MM.1S (cell line): ENCODE results near the gene FIBP.
A peak's percentile ranks its signal among the peaks of the same experiment; 100 is the strongest.

ENCODE experiments used
- DNase-seq: peaks from one replicate; pipeline ENCODE4 v3.0.0-alpha.2; 2015
- H2AFZ ChIP-seq: fragments of 300-600 bp; sonication (generic); 2 replicates; pipeline ENCODE4 v1.6.0; 2016; ENCODE audit warnings: antibody characterized with exemption, low read length
- H3F3A ChIP-seq: fragments of 300-600 bp; sonication (generic); 2 replicates; pipeline ENCODE4 v1.6.1; 2016; ENCODE audit warnings: mild to moderate bottlenecking, antibody characterized with exemption, low read length, moderate library complexity, mixed read lengths; ENCODE audit not compliant: insufficient read depth
- H3K27ac ChIP-seq: fragments of 300-600 bp; sonication (generic); 2 replicates; pipeline ENCODE4 v1.5.1; 2016; ENCODE audit warnings: mild to moderate bottlenecking, low read length
- H3K27me3 ChIP-seq: fragments of 300-600 bp; sonication (generic); replicated peaks from 2 replicates; pipeline ENCODE4 v1.6.0; 2016; ENCODE audit warnings: low read length; ENCODE audit not compliant: insufficient read depth
- H3K36me3 ChIP-seq: fragments of 300-600 bp; sonication (generic); replicated peaks from 2 replicates; pipeline ENCODE4 v1.6.1; 2016; ENCODE audit warnings: mild to moderate bottlenecking, low read length, mixed read lengths; ENCODE audit not compliant: insufficient read depth
- H3K4me1 ChIP-seq: fragments of 300-600 bp; sonication (generic); 2 replicates; pipeline ENCODE4 v1.6.1; 2016; ENCODE audit warnings: low read length, mixed read lengths
- H3K4me2 ChIP-seq: fragments of 300-600 bp; sonication (generic); 2 replicates; pipeline ENCODE4 v1.6.0; 2016; ENCODE audit warnings: low read depth, low read length
- H3K4me3 ChIP-seq: fragments of 300-600 bp; sonication (generic); 2 replicates; pipeline ENCODE4 v1.5.1; 2016; ENCODE audit warnings: low read length, mixed read lengths
- H3K79me2 ChIP-seq: fragments of 300-600 bp; sonication (generic); 2 replicates; pipeline ENCODE4 v1.6.1; 2016; ENCODE audit warnings: mixed run types, low read length, mixed read lengths
- H3K9ac ChIP-seq: fragments of 300-600 bp; sonication (generic); 2 replicates; pipeline ENCODE4 v1.6.1; 2016; ENCODE audit warnings: low read length, mixed read lengths
- H3K9me2 ChIP-seq: fragments of 300-600 bp; sonication (generic); replicated peaks from 2 replicates; pipeline ENCODE4 v1.6.1; 2016; ENCODE audit warnings: mild to moderate bottlenecking, low read length, mixed read lengths; ENCODE audit not compliant: insufficient read depth
- H3K9me3 ChIP-seq: fragments of 300-600 bp; sonication (generic); replicated peaks from 2 replicates; pipeline ENCODE4 v1.6.1; 2016; ENCODE audit warnings: mild to moderate bottlenecking, low read length, mixed read lengths; ENCODE audit not compliant: insufficient read depth
- H4K20me1 ChIP-seq: fragments of 300-600 bp; sonication (generic); 2 replicates; pipeline ENCODE4 v1.6.1; 2016; ENCODE audit warnings: mild to moderate bottlenecking, low read length, moderate library complexity, mixed read lengths; ENCODE audit not compliant: insufficient read depth
- EZH2 ChIP-seq: fragments of 300-600 bp; sonication (generic); optimal IDR thresholded peaks from 2 replicates; pipeline ENCODE3; 2017; ENCODE audit warnings: low read depth, mild to moderate bottlenecking, antibody characterized with exemption, low read length, mixed read lengths
- EZH2phosphoT487 ChIP-seq: fragments of 300-600 bp; sonication (generic); IDR thresholded peaks from 2 replicates; pipeline ENCODE4 v1.6.1; 2018; ENCODE audit warnings: antibody characterized with exemption, low read length
- TF ChIP-seq, protein P1 (sequence below): fragments of 300-600 bp; sonication (generic); IDR thresholded peaks from 2 replicates; pipeline ENCODE4 v1.5.1; 2016; ENCODE audit warnings: antibody characterized with exemption, low read length, mixed read lengths

FIBP gene

DNA sequence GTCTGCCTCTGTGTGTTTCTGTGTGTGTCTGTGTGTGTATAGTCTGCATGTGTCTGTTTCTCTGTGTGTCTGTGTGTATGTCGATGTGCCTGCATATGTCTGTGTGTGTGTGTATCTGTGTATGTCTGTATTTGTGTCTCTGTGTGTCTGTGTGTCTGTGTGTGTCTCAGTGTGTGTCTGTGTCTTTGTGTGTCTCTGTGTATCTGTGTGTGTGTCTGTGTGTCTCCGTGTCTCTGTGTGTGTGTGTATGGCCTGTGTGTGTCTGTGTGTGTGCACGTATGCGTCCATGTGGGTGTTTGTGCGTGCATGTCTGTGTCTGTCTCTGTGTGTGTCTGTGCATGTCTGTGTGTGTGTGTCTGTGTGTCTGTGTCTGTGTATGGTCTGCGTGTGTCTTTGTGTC lies 54.1 kb downstream of the FIBP start:
- Histone ChIP-seq H4K20me1 (no peaks in the 10 kb centered on the region), H3K4me1 (peaks cover 4% of the 10 kb centered on the region; the same call in 1 of the 2 replicates), H3K36me3 (no peaks in the 10 kb centered on the region), H3K27me3 (peaks cover 40% of the 10 kb centered on the region), H3K27ac (no peak overlapping the region), H3F3A (no peaks in the 10 kb centered on the region), H3K4me2 (peak overlapping the region; percentile 75), H3K4me3 (peak overlapping the region; percentile 40), H3K79me2 (no peaks in the 10 kb centered on the region), H3K9me2 (no peaks in the 10 kb centered on the region), H3K9ac (no peak overlapping the region; the same call in 1 of the 2 replicates), H3K9me3 (no peaks in the 10 kb centered on the region), H2AFZ (peak overlapping the region; percentile 70)
- TF ChIP-seq, protein P1, sequence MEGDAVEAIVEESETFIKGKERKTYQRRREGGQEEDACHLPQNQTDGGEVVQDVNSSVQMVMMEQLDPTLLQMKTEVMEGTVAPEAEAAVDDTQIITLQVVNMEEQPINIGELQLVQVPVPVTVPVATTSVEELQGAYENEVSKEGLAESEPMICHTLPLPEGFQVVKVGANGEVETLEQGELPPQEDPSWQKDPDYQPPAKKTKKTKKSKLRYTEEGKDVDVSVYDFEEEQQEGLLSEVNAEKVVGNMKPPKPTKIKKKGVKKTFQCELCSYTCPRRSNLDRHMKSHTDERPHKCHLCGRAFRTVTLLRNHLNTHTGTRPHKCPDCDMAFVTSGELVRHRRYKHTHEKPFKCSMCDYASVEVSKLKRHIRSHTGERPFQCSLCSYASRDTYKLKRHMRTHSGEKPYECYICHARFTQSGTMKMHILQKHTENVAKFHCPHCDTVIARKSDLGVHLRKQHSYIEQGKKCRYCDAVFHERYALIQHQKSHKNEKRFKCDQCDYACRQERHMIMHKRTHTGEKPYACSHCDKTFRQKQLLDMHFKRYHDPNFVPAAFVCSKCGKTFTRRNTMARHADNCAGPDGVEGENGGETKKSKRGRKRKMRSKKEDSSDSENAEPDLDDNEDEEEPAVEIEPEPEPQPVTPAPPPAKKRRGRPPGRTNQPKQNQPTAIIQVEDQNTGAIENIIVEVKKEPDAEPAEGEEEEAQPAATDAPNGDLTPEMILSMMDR = no peak
- TF ChIP-seq EZH2phosphoT487 (no peak), EZH2 (no peak)
- no peak for DNase-seq
